Measurements from ENCODE around the gene TMEM220.

DNA sequence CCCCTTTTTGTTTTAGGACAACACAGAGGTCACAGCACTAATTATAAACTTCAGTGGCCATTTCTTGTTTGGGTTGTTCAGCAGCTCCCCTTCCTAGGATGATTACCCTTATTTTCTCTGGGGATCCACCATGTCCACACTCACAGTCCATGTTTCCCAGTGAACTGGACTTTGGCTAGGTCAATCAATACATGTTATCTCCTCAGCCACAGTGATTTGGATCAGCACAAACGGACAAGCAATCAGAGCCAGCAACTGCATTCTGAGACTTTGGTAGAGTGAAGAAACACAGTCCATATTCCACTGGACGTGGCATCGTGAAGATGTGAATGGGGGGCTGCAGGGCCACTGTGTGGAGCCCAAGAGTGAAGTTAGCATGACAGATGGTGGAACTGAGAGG is 4.6 kb downstream of the TMEM220 start:
- TF ChIP-seq, protein P1, sequence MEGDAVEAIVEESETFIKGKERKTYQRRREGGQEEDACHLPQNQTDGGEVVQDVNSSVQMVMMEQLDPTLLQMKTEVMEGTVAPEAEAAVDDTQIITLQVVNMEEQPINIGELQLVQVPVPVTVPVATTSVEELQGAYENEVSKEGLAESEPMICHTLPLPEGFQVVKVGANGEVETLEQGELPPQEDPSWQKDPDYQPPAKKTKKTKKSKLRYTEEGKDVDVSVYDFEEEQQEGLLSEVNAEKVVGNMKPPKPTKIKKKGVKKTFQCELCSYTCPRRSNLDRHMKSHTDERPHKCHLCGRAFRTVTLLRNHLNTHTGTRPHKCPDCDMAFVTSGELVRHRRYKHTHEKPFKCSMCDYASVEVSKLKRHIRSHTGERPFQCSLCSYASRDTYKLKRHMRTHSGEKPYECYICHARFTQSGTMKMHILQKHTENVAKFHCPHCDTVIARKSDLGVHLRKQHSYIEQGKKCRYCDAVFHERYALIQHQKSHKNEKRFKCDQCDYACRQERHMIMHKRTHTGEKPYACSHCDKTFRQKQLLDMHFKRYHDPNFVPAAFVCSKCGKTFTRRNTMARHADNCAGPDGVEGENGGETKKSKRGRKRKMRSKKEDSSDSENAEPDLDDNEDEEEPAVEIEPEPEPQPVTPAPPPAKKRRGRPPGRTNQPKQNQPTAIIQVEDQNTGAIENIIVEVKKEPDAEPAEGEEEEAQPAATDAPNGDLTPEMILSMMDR (conservative IDR thresholded peaks at IDR 0.05; ENCODE audit: low read length): no peak
- TF ChIP-seq EZH2phosphoT487 (IDR thresholded peaks at IDR 0.05; ENCODE audit: borderline replicate concordance): no peak
